Ishikawa (cell line): Measurements from ENCODE around the gene PRR33.

Source experiments
- CEBPB ChIP-seq: IDR thresholded peaks from 2 replicates; pipeline ENCODE4 v1.6.1; 2012
- EGR1 ChIP-seq: IDR thresholded peaks from 2 replicates; pipeline ENCODE4 v1.6.1; 2012
- EP300 ChIP-seq: IDR thresholded peaks from 2 replicates; pipeline ENCODE4 v1.6.1; 2012; ENCODE audit warnings: borderline replicate concordance
- FOXM1 ChIP-seq: IDR thresholded peaks from 2 replicates; pipeline ENCODE4 v1.6.1; 2012; ENCODE audit warnings: low read depth, borderline replicate concordance
- NFIC ChIP-seq: IDR thresholded peaks from 2 replicates; pipeline ENCODE4 v1.6.1; 2012
- RAD21 ChIP-seq: IDR thresholded peaks from 2 replicates; pipeline ENCODE4 v1.6.1; 2012; ENCODE audit warnings: low read depth
- TAF1 ChIP-seq: IDR thresholded peaks from 2 replicates; pipeline ENCODE4 v1.6.1; 2012; ENCODE audit warnings: low read depth, mild to moderate bottlenecking
- TEAD4 ChIP-seq: IDR thresholded peaks from 2 replicates; pipeline ENCODE4 v1.6.1; 2012
- YY1 ChIP-seq: IDR thresholded peaks from 2 replicates; pipeline ENCODE4 v1.6.1; 2012; ENCODE audit warnings: low read depth
- TF ChIP-seq, protein P1 (sequence below): IDR thresholded peaks from 2 replicates; pipeline ENCODE4 v1.6.1; 2012; ENCODE audit warnings: low read depth, mild to moderate bottlenecking
- TF ChIP-seq, protein P2 (sequence below): IDR thresholded peaks from 2 replicates; pipeline ENCODE4 v1.6.1; 2012

DNA sequence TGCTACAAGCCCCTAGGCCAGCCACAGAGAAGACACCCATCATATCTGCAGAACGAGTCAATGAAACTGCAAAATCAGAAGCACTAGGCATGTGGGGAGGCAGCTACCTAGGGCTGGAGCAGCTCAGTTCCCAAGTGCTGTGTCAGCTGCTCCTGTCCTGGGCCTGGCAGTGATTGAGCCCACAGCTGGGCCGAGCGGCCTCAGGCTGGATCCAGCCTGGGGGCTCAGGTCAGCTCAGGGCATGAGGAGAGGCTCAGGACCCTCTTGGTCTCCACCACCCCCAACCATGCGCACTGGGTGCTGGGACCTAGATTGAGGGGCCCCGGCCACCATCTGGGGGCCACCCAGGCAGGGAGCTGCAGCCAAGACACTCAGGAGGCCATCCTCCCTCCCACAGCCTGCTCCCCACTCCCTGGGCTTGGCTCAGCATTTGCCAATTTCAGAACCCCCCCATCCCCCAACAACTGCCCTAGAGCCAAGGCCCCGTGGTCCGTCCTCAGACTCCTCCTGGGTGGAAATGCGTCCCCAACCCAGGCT, 25.4 kb upstream of the PRR33 start:
- TF ChIP-seq, protein P1, sequence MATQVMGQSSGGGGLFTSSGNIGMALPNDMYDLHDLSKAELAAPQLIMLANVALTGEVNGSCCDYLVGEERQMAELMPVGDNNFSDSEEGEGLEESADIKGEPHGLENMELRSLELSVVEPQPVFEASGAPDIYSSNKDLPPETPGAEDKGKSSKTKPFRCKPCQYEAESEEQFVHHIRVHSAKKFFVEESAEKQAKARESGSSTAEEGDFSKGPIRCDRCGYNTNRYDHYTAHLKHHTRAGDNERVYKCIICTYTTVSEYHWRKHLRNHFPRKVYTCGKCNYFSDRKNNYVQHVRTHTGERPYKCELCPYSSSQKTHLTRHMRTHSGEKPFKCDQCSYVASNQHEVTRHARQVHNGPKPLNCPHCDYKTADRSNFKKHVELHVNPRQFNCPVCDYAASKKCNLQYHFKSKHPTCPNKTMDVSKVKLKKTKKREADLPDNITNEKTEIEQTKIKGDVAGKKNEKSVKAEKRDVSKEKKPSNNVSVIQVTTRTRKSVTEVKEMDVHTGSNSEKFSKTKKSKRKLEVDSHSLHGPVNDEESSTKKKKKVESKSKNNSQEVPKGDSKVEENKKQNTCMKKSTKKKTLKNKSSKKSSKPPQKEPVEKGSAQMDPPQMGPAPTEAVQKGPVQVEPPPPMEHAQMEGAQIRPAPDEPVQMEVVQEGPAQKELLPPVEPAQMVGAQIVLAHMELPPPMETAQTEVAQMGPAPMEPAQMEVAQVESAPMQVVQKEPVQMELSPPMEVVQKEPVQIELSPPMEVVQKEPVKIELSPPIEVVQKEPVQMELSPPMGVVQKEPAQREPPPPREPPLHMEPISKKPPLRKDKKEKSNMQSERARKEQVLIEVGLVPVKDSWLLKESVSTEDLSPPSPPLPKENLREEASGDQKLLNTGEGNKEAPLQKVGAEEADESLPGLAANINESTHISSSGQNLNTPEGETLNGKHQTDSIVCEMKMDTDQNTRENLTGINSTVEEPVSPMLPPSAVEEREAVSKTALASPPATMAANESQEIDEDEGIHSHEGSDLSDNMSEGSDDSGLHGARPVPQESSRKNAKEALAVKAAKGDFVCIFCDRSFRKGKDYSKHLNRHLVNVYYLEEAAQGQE = no peak
- TF ChIP-seq TAF1 (no peak), EGR1 (no peak), NFIC (no peak), TEAD4 (no peak), EP300 (no peak), CEBPB (no peak), RAD21 (no peak), FOXM1 (no peak), YY1 (no peak)
- TF ChIP-seq, protein P2, sequence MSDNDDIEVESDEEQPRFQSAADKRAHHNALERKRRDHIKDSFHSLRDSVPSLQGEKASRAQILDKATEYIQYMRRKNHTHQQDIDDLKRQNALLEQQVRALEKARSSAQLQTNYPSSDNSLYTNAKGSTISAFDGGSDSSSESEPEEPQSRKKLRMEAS = no peak
